ENCODE data around the gene VARS1. TPM values are rescaled to one million over a fixed set of nuclear protein-coding genes. Genes with fewer than 3 reads are reported as not detected.
A peak's percentile ranks its signal among the peaks of the same experiment; 100 is the strongest.

The VARS1 gene
- total RNA-seq, 2 experiments from 2014 or later = 51.2 to 137 TPM

GRCh38 chr6:31837369-31838113 lies 42.0 kb upstream of the VARS1 start:
- Histone ChIP-seq H3K4me1 (ENCODE audit: insufficient read depth, low read length, poor library complexity, severe bottlenecking) (peaks cover 46% of the 10 kb centered on the region), H4K20me1 (ENCODE audit: insufficient read depth, low read length) (peaks cover 39% of the 10 kb centered on the region), H2AFZ (ENCODE audit: low read length) (no peak overlapping the region), H3K9me3 (ENCODE audit: low read length) (no peaks in the 10 kb centered on the region), H3K9me2 (ENCODE audit: insufficient read depth, low read length) (no peaks in the 10 kb centered on the region), H3K36me3 (ENCODE audit: insufficient read depth, low read length) (peaks cover 73% of the 10 kb centered on the region), H3K4me2 (ENCODE audit: low read length) (peak overlapping the region; percentile 96), H3K4me3 (ENCODE audit: low read depth, low read length, poor library complexity, severe bottlenecking) (peak overlapping the region; percentile 99), H3K27ac (ENCODE audit: low read depth, low read length, poor library complexity, severe bottlenecking) (peak overlapping the region; percentile 95), H3K79me2 (ENCODE audit: insufficient read depth, low read depth, low read length) (peaks cover 67% of the 10 kb centered on the region)
- ChIA-PET CTCF (ENCODE audit: unreplicated experiment) (no interaction called here), POLR2A (interaction anchor here (0.6 to 1.1 kb wide), 2 partner anchors 99 to 275 kb away, joined by 3 read pairs; no protein-coding TSS in a partner anchor)
- TF ChIP-seq CTCF (conservative IDR thresholded peaks at IDR 0.05; ENCODE audit: low read length) (no peak), EZH2phosphoT487 (IDR thresholded peaks at IDR 0.05; ENCODE audit: borderline replicate concordance, low read depth, low read length) (no peak)
- no TSS peak for BruUV-seq (replicated peaks)
- DNase-seq (ENCODE audit: low spot score) = peak; percentile 27
- intact Hi-C loops (cut with micrococcal nuclease; ENCODE audit: unreplicated experiment) = loop anchor here (10.0 kb wide), 1 partner anchor 343 kb away; the partner anchor contains the start of gene MICB

- Histone ChIP-seq H3K36me3 (ENCODE audit: insufficient read depth, low read length) (peaks cover 68% of the 10 kb centered on the region), H3K9me3 (ENCODE audit: low read length) (no peaks in the 10 kb centered on the region), H3K79me2 (ENCODE audit: insufficient read depth, low read depth, low read length) (peaks cover 73% of the 10 kb centered on the region), H3K4me3 (ENCODE audit: low read depth, low read length, poor library complexity, severe bottlenecking) (peak overlapping the region; percentile 99), H3K4me2 (ENCODE audit: low read length) (peak overlapping the region; percentile 96), H4K20me1 (ENCODE audit: insufficient read depth, low read length) (peaks cover 39% of the 10 kb centered on the region), H3K4me1 (ENCODE audit: insufficient read depth, low read length, poor library complexity, severe bottlenecking) (peaks cover 53% of the 10 kb centered on the region), H3K27ac (ENCODE audit: low read depth, low read length, poor library complexity, severe bottlenecking) (peak overlapping the region; percentile 95), H3K9me2 (ENCODE audit: insufficient read depth, low read length) (no peaks in the 10 kb centered on the region), H2AFZ (ENCODE audit: low read length) (no peak overlapping the region)
- intact Hi-C loops (cut with micrococcal nuclease; ENCODE audit: unreplicated experiment) = loop anchor here (10.0 kb wide), 1 partner anchor 342 kb away; the partner anchor contains the start of gene MICB
- TF ChIP-seq EZH2phosphoT487 (IDR thresholded peaks at IDR 0.05; ENCODE audit: borderline replicate concordance, low read depth, low read length) (no peak), CTCF (conservative IDR thresholded peaks at IDR 0.05; ENCODE audit: low read length) (peak; percentile 55)
- peak; percentile 48 for DNase-seq (ENCODE audit: low spot score)
- CTCF ChIA-PET (ENCODE audit: unreplicated experiment) = no interaction called here
- BruUV-seq (replicated peaks) = no TSS peak
- POLR2A ChIA-PET = no interaction called here
These were observed 41.2 kb upstream of the VARS1 start for GRCh38 chr6:31836474-31837368.

Data from OCI-LY7 (cell line).